NOMO-1 treated with DMSO at 0.1 percent for 48 hours (cell line): ENCODE measurements around the gene ADORA1.

Experiments
- DNase-seq: peaks from one replicate; lab custom pipeline; 2025; ENCODE audit not compliant: unreplicated experiment; lab: John Stamatoyannopoulos, UW

The ADORA1 gene

GRCh38 chr1:203172184-203173010 is 44.9 kb downstream of the ADORA1 start:
- peak; percentile 23 for DNase-seq

GRCh38 chr1:203173011-203173555 is 45.6 kb downstream of the ADORA1 start:
- no peak for DNase-seq

- no peak for DNase-seq
Observed at GRCh38 chr1:203173566-203173965, 46.0 kb downstream of the ADORA1 start.

- DNase-seq, result no peak
Observed at GRCh38 chr1:203174324-203174985, 46.9 kb downstream of the ADORA1 start.

GRCh38 chr1:203175237-203175826 is 47.8 kb downstream of the ADORA1 start, which contains the start of gene MYBPH:
MYBPH (minus strand) TSS chr1:203175826; CDS start chr1:203175755, 71 bp downstream.
- no peak for DNase-seq

GRCh38 chr1:203175827-203176241 is 48.3 kb downstream of the ADORA1 start:
- peak; percentile 49 for DNase-seq

GRCh38 chr1:203176273-203177035 is 48.9 kb downstream of the ADORA1 start:
- DNase-seq, result no peak

GRCh38 chr1:203177036-203177405 is 49.5 kb downstream of the ADORA1 start:
- DNase-seq, result no peak

GRCh38 chr1:203177470-203178039 is 50.0 kb downstream of the ADORA1 start:
- DNase-seq, result no peak

GRCh38 chr1:203178083-203178482 is 50.6 kb downstream of the ADORA1 start:
- DNase-seq, result no peak

- DNase-seq, result no peak
Observed at GRCh38 chr1:203178821-203179666, 51.5 kb downstream of the ADORA1 start.

- DNase-seq, result no peak
Observed at GRCh38 chr1:203179667-203180005, 52.1 kb downstream of the ADORA1 start.

GRCh38 chr1:203180611-203181330 is 53.2 kb downstream of the ADORA1 start:
- no peak for DNase-seq

- no peak for DNase-seq
Observed at GRCh38 chr1:203181586-203182386, 54.3 kb downstream of the ADORA1 start.

- no peak for DNase-seq
Observed at GRCh38 chr1:203182387-203182953, 54.9 kb downstream of the ADORA1 start.

GRCh38 chr1:203183828-203184227 is 56.3 kb downstream of the ADORA1 start:
- no peak for DNase-seq

- DNase-seq, result no peak
Observed at GRCh38 chr1:203184467-203184866, 56.9 kb downstream of the ADORA1 start.

- no peak for DNase-seq
Observed at GRCh38 chr1:203185061-203185461, 57.5 kb downstream of the ADORA1 start.
